ENCODE measurements around the gene MRPL45.

DNA sequence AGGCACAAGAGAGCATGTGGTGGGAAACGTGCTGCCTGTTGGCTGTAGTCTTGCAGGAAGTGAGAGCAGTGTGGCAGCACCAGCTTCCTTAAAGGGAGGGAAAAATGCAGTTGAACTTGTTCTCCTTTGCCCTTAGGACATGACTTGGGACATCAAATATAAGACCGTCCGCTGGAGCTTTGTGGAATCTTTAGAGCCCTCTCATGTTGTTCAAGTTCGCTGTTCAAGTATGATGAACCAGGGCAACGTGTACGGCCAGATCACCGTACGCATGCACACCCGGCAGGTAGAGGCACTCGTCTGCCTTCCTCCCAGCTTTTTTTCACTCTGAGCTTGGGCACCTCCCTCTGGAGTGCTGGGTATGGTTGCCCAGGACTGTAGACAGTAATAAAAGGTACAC, 23.5 kb downstream of the MRPL45 start:
- TF ChIP-seq, protein P1, sequence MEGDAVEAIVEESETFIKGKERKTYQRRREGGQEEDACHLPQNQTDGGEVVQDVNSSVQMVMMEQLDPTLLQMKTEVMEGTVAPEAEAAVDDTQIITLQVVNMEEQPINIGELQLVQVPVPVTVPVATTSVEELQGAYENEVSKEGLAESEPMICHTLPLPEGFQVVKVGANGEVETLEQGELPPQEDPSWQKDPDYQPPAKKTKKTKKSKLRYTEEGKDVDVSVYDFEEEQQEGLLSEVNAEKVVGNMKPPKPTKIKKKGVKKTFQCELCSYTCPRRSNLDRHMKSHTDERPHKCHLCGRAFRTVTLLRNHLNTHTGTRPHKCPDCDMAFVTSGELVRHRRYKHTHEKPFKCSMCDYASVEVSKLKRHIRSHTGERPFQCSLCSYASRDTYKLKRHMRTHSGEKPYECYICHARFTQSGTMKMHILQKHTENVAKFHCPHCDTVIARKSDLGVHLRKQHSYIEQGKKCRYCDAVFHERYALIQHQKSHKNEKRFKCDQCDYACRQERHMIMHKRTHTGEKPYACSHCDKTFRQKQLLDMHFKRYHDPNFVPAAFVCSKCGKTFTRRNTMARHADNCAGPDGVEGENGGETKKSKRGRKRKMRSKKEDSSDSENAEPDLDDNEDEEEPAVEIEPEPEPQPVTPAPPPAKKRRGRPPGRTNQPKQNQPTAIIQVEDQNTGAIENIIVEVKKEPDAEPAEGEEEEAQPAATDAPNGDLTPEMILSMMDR (IDR thresholded peaks at IDR 0.05; ENCODE audit: insufficient read depth, low read length, poor library complexity, severe bottlenecking): no peak
- no peak for TF ChIP-seq EZH2phosphoT487 (conservative IDR thresholded peaks at IDR 0.05; ENCODE audit: low read length)
